GM12878 (cell line): Measurements from ENCODE around the gene PRRG4. TPM values are rescaled to one million over a fixed set of nuclear protein-coding genes. Genes with fewer than 3 reads are reported as not detected.

ENCODE experiments used
- BCL3 ChIP-seq: IDR thresholded peaks from 2 replicates; pipeline ENCODE4 v1.6.1; 2011; ENCODE audit warnings: borderline replicate concordance, low read depth, mild to moderate bottlenecking, moderate library complexity, low read length; ENCODE audit not compliant: insufficient read depth, poor library complexity, severe bottlenecking
- BHLHE40 ChIP-seq, 2 experiments: fragments of 450-650 bp in 1 of 2; IDR thresholded peaks; 2 replicates each; pipeline ENCODE4 v1.6.1; 2011 to 2017; ENCODE audit warnings: low read depth in 2 of 2, borderline replicate concordance in 1 of 2, improper control_type of control experiment in 1 of 2, low read length in 1 of 2, mild to moderate bottlenecking in 1 of 2
- BRCA1 ChIP-seq: IDR thresholded peaks from 2 replicates; pipeline ENCODE4 v1.6.1; 2011; ENCODE audit warnings: low read depth, low read length, improper control_type of control experiment
- CHD4 ChIP-seq: fragments of 200-600 bp; sonication (generic); IDR thresholded peaks from 2 replicates; pipeline ENCODE4 v1.6.1; 2016; ENCODE audit warnings: mild to moderate bottlenecking
- E2F8 ChIP-seq: fragments of 450-650 bp; IDR thresholded peaks from 2 replicates; pipeline ENCODE4 v1.6.1; 2018; ENCODE audit warnings: mild to moderate bottlenecking, low read depth, moderate library complexity; ENCODE audit not compliant: partially characterized antibody
- MAX ChIP-seq: IDR thresholded peaks from 2 replicates; pipeline ENCODE4 v1.6.1; 2012; ENCODE audit warnings: low read depth, low read length, improper control_type of control experiment
- MEF2A ChIP-seq: IDR thresholded peaks from 2 replicates; pipeline ENCODE4 v1.6.1; 2011; ENCODE audit warnings: low read depth, mild to moderate bottlenecking, low read length, moderate library complexity; ENCODE audit not compliant: insufficient read depth
- MXI1 ChIP-seq: fragments of 150-350 bp; IDR thresholded peaks from 2 replicates; pipeline ENCODE4 v1.6.1; 2011; ENCODE audit warnings: low read depth, mild to moderate bottlenecking, inconsistent platforms, low read length, improper control_type of control experiment
- MYB ChIP-seq: fragments of 150-350 bp; IDR thresholded peaks from 2 replicates; pipeline ENCODE4 v1.6.1; 2014; ENCODE audit warnings: mild to moderate bottlenecking, low read depth, low read length, borderline replicate concordance
- NFYA ChIP-seq: IDR thresholded peaks from 2 replicates; pipeline ENCODE4 v1.6.1; 2011; ENCODE audit warnings: low read depth, mild to moderate bottlenecking, low read length, improper control_type of control experiment, borderline replicate concordance
- PML ChIP-seq: IDR thresholded peaks from 2 replicates; pipeline ENCODE4 v1.6.1; 2012; ENCODE audit warnings: low read length, inconsistent platforms
- POLR2A ChIP-seq: IDR thresholded peaks from 2 replicates; pipeline ENCODE4 v1.6.1; 2011; ENCODE audit warnings: low read depth, mild to moderate bottlenecking, low read length
- RAD21 ChIP-seq: IDR thresholded peaks from 2 replicates; pipeline ENCODE4 v1.6.1; 2011; ENCODE audit warnings: mild to moderate bottlenecking, low read depth, low read length, moderate library complexity; ENCODE audit not compliant: insufficient read depth
- TBL1XR1 ChIP-seq: IDR thresholded peaks from 2 replicates; pipeline ENCODE4 v1.6.1; 2012; ENCODE audit warnings: low read depth, low read length, improper control_type of control experiment
- YY1 ChIP-seq: IDR thresholded peaks from 2 replicates; pipeline ENCODE4 v1.6.1; 2011; ENCODE audit warnings: low read depth, mild to moderate bottlenecking, low read length
- ZNF207 ChIP-seq: fragments of 450-650 bp; IDR thresholded peaks from 2 replicates; pipeline ENCODE4 v1.6.1; 2014; ENCODE audit warnings: antibody characterized with exemption, mild to moderate bottlenecking, borderline replicate concordance
- polyA plus RNA-seq, 11 experiments: library from polyadenylated mRNA; depleted of rRNA in 4 of 11; unstranded in 6 of 11; stranded (reverse) in 5 of 11; fragments of >200 nt; fragmentation: Nextera tagmentation in 4 of 11; fragmentation: Illumina TruSeq in 1 of 11; extraction: Ambion mirVana in 4 of 11; extraction: Trizol in 1 of 11; gene quantifications; 1 replicate in 1 of 11; 2 replicates in 10 of 11; pipeline versions ENCODE4 v1.2.1 to v1.2.3, GENCODE V29; 2011 to 2016; ENCODE audit warnings: inconsistent platforms in 2 of 11, missing spikeins in 2 of 11, low read depth in 1 of 11
- total RNA-seq, 4 experiments: library from RNA; depleted of rRNA in 3 of 4; stranded (reverse); fragments of >200 nt in 3 of 4; fragmentation: Illumina TruSeq in 1 of 4; extraction: Trizol in 1 of 4; gene quantifications; 2 replicates each; pipeline versions ENCODE4 v1.2.1 to v1.2.3, GENCODE V29; 2013 to 2021
- TF ChIP-seq, protein P1 (sequence below): IDR thresholded peaks from 2 replicates; pipeline ENCODE4 v1.6.1; 2011; ENCODE audit warnings: borderline replicate concordance, low read depth, mild to moderate bottlenecking, moderate library complexity, mixed read lengths, low read length; ENCODE audit not compliant: insufficient read depth; ENCODE audit errors: extremely low read length
- TF ChIP-seq, protein P2 (sequence below), 3 experiments: IDR thresholded peaks in 2 of 3; conservative IDR thresholded peaks in 1 of 3; 2 replicates each; pipeline ENCODE4 v1.5.1; 2011; ENCODE audit warnings: low read depth in 3 of 3, low read length in 3 of 3, mild to moderate bottlenecking in 3 of 3, control low read depth in 2 of 3, moderate library complexity in 2 of 3, inconsistent platforms in 1 of 3, mixed read lengths in 1 of 3; ENCODE audit not compliant: control insufficient read depth in 2 of 3, insufficient read depth in 1 of 3; ENCODE audit errors: extremely low read depth in 1 of 3
- TF ChIP-seq, protein P3 (sequence below): IDR thresholded peaks from 2 replicates; pipeline ENCODE4 v1.6.1; 2011; ENCODE audit warnings: low read depth, low read length, improper control_type of control experiment, borderline replicate concordance
- TF ChIP-seq, protein P4 (sequence below): fragments of 450-650 bp; IDR thresholded peaks from 2 replicates; pipeline ENCODE4 v1.6.1; 2017; ENCODE audit warnings: low read depth, mild to moderate bottlenecking, moderate library complexity

PRRG4 gene
- total and polyA plus RNA-seq, 10 of the 15 experiments (the other 5 are each of a cell fraction or from before 2014, with no cell fraction given), result 0.55 to 4.9 (median 1.9) TPM

DNA sequence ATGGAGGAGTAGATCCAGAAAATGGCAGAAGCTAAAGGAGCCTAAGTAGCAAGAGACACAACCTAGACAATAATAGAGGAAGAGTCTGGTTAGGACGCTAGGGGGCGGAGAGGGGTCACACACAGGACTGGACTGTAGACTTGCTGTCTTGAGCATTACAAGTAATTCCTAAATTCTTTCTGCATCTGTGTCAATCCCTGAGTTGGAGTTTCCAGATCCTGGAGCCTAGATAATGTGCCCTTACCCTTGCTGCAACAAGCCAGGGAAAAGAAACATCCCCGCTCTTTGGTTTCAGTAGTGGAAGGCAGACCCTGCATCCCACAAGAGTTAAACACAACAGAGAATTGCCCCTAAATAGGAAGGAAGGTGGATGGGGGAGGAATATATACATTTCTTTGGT lies 20.4 kb upstream of the PRRG4 start (continued):
- TF ChIP-seq, protein P1, sequence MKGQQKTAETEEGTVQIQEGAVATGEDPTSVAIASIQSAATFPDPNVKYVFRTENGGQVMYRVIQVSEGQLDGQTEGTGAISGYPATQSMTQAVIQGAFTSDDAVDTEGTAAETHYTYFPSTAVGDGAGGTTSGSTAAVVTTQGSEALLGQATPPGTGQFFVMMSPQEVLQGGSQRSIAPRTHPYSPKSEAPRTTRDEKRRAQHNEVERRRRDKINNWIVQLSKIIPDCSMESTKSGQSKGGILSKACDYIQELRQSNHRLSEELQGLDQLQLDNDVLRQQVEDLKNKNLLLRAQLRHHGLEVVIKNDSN, result no peak
- TF ChIP-seq, protein P2, sequence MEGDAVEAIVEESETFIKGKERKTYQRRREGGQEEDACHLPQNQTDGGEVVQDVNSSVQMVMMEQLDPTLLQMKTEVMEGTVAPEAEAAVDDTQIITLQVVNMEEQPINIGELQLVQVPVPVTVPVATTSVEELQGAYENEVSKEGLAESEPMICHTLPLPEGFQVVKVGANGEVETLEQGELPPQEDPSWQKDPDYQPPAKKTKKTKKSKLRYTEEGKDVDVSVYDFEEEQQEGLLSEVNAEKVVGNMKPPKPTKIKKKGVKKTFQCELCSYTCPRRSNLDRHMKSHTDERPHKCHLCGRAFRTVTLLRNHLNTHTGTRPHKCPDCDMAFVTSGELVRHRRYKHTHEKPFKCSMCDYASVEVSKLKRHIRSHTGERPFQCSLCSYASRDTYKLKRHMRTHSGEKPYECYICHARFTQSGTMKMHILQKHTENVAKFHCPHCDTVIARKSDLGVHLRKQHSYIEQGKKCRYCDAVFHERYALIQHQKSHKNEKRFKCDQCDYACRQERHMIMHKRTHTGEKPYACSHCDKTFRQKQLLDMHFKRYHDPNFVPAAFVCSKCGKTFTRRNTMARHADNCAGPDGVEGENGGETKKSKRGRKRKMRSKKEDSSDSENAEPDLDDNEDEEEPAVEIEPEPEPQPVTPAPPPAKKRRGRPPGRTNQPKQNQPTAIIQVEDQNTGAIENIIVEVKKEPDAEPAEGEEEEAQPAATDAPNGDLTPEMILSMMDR (IDR thresholded peaks at IDR 0.05 in 2 of 3, conservative IDR thresholded peaks at IDR 0.05 in 1 of 3; ENCODE audit: control insufficient read depth in 2 of 3, extremely low read depth in 1 of 3, insufficient read depth in 1 of 3, low read depth in 3 of 3, low read length in 3 of 3), result peak; percentile 85 to 86 (median 86)
- no peak for TF ChIP-seq BCL3
- no peak for TF ChIP-seq MYB
- TF ChIP-seq E2F8, result no peak
- TF ChIP-seq BRCA1, result no peak
- no peak for TF ChIP-seq MXI1
- TF ChIP-seq TBL1XR1, result no peak
- TF ChIP-seq NFYA, result no peak
- peak; percentile 74 for TF ChIP-seq YY1
- no peak for TF ChIP-seq CHD4
- TF ChIP-seq, protein P3, sequence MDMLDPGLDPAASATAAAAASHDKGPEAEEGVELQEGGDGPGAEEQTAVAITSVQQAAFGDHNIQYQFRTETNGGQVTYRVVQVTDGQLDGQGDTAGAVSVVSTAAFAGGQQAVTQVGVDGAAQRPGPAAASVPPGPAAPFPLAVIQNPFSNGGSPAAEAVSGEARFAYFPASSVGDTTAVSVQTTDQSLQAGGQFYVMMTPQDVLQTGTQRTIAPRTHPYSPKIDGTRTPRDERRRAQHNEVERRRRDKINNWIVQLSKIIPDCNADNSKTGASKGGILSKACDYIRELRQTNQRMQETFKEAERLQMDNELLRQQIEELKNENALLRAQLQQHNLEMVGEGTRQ, result no peak
- no peak for TF ChIP-seq POLR2A
- no peak for TF ChIP-seq MEF2A
- TF ChIP-seq, protein P4, sequence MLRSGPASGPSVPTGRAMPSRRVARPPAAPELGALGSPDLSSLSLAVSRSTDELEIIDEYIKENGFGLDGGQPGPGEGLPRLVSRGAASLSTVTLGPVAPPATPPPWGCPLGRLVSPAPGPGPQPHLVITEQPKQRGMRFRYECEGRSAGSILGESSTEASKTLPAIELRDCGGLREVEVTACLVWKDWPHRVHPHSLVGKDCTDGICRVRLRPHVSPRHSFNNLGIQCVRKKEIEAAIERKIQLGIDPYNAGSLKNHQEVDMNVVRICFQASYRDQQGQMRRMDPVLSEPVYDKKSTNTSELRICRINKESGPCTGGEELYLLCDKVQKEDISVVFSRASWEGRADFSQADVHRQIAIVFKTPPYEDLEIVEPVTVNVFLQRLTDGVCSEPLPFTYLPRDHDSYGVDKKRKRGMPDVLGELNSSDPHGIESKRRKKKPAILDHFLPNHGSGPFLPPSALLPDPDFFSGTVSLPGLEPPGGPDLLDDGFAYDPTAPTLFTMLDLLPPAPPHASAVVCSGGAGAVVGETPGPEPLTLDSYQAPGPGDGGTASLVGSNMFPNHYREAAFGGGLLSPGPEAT, result no peak
- TF ChIP-seq MAX, result no peak
- no peak for TF ChIP-seq PML
- TF ChIP-seq ZNF207, result no peak
- peak; percentile 83 for TF ChIP-seq RAD21
- 0 out of 4 replicates have a peak, but pooled peaks of 1 of the 2 experiments have one; percentile 24 for TF ChIP-seq BHLHE40 (IDR thresholded peaks at IDR 0.05; ENCODE audit: borderline replicate concordance in 1 of 2, low read depth in 2 of 2, low read length in 1 of 2)
